Bronchial epithelial cell (primary cell): ENCODE measurements around the gene TRAPPC3. TPM values are rescaled to one million over a fixed set of nuclear protein-coding genes. Genes with fewer than 3 reads are reported as not detected.
"Not testable (repeated sequence)": the region's sequence is repeated elsewhere in the genome, so short reads cannot be mapped to it uniquely, and the experiment has no call there.

Experiments used
- DNase-seq: peaks from one replicate; pipeline ENCODE4 v3.0.0-alpha.2; 2010; ENCODE audit warnings: low read depth
- FAIRE-seq: peaks from 2 replicates; lab custom pipeline; 2011; peaks lifted over from hg19 to GRCh38; lab: Jason Lieb, UNC
- H3K27me3 ChIP-seq: 2 replicates; pipeline ENCODE4 v1.5.1; 2011; ENCODE audit warnings: low read length; ENCODE audit not compliant: control insufficient read depth, insufficient read depth
- H3K36me3 ChIP-seq: 2 replicates; pipeline ENCODE4 v1.5.1; 2011; ENCODE audit warnings: low read length; ENCODE audit not compliant: control insufficient read depth, insufficient read depth
- H3K4me3 ChIP-seq: 2 replicates; pipeline ENCODE4 v1.5.1; 2011; ENCODE audit warnings: mild to moderate bottlenecking, low read depth, low read length, control low read depth
- total RNA-seq: library from RNA; depleted of rRNA; stranded (reverse); fragments of >200 nt; gene quantifications from 2 replicates; pipeline ENCODE4 v1.2.1, GENCODE V29; 2014
- TF ChIP-seq, protein P1 (sequence below): IDR thresholded peaks from 2 replicates; pipeline ENCODE4 v1.5.1; 2011; ENCODE audit warnings: mild to moderate bottlenecking, moderate library complexity, low read length, control low read depth, inconsistent platforms; ENCODE audit not compliant: insufficient read depth, severe bottlenecking

The TRAPPC3 gene
- total RNA-seq, 1 donor from 2014 or later = 105 TPM

DNA sequence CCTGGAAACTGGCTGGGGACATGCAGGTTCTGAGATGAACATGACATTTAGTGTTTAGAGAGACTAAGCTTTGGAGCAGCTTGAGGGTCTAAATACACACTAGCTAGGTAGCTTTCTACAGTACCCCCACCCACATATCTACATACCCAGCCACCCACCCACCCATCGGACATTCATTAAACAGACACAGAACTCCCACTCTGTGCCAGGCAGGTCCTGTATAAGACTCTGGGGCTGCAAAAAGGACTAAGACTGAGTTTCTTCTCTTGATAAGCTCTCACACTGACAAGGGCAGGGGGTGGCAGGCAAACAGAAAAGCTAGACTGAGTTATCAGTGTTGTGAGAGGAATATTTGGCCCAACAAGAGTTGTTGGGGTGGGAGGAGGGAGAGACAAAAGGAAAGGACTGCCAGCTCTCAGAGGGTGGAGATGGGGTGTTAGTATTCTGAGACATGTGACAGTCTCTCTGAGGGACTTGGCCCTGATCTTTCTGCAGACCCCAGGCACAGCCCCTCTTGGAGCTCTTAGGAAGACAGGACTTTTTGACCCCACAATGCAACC lies 13.5 kb upstream of the TRAPPC3 start:
- DNase-seq = no peak
- H3K4me3 ChIP-seq = no peak overlapping the region
- no peak for FAIRE-seq
- H3K36me3 ChIP-seq = peaks cover 8% of the 10 kb centered on the region
- TF ChIP-seq, protein P1, sequence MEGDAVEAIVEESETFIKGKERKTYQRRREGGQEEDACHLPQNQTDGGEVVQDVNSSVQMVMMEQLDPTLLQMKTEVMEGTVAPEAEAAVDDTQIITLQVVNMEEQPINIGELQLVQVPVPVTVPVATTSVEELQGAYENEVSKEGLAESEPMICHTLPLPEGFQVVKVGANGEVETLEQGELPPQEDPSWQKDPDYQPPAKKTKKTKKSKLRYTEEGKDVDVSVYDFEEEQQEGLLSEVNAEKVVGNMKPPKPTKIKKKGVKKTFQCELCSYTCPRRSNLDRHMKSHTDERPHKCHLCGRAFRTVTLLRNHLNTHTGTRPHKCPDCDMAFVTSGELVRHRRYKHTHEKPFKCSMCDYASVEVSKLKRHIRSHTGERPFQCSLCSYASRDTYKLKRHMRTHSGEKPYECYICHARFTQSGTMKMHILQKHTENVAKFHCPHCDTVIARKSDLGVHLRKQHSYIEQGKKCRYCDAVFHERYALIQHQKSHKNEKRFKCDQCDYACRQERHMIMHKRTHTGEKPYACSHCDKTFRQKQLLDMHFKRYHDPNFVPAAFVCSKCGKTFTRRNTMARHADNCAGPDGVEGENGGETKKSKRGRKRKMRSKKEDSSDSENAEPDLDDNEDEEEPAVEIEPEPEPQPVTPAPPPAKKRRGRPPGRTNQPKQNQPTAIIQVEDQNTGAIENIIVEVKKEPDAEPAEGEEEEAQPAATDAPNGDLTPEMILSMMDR = no peak
- H3K27me3 ChIP-seq = no peaks in the 10 kb centered on the region

DNA sequence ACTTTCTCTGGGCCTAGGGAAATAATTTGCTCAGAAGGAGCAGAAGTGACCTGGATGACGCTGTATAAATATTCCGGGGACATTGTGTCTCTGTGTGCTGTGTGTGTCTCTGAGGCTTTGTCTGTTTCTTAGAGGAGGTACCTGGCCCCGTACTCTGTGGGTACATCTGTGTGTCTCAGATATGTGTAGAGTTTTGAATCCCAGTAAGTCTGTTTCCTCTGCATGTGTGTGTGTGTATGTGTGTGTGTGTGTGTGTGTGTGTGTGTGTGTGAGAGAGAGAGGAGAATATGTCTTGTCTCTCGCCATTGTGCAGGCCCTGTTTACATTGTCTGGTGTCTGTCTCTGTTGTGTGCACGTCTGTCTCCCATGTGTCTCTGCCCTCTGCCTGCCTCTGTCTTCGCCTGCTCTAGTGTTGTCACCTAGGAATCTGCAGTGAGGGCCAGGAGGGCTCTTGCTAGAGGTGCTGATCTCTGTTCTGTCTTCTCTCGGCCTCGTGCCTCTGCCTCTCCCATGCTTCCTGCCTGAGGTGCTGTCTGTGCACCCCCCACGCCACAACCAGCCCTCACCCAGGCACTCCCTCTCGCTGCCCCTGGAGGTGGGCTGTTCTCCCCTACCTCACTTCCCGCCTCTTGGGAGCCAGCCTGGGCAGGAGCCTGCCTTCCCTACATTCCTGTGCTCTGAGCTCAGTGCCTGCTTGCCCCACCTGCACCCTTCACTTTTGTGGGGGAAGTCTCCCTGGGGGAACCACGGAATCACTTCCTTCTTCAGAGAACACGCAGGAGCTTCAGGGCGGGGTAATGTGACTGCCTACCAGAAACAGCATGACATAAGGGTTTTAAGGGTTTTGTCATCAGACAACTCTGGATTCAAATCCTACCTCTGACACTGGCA lies 12.6 kb upstream of the TRAPPC3 start:
- FAIRE-seq = no peak
- peak overlapping the region; percentile 6 for H3K4me3 ChIP-seq
- DNase-seq = peak; percentile 98
- H3K36me3 ChIP-seq = peaks cover 4% of the 10 kb centered on the region
- TF ChIP-seq, protein P1 = no peak
- H3K27me3 ChIP-seq = no peaks in the 10 kb centered on the region

GRCh38 chr1:36160949-36161485 lies 11.7 kb upstream of the TRAPPC3 start:
- DNase-seq = peak; percentile 50
- Histone ChIP-seq H3K4me3 (peak overlapping the region; percentile 5), H3K36me3 (peaks cover 4% of the 10 kb centered on the region), H3K27me3 (no peaks in the 10 kb centered on the region)
- FAIRE-seq = no peak
- TF ChIP-seq, protein P1 = peak; percentile 22

- H3K27me3 ChIP-seq = no peaks in the 10 kb centered on the region
- peak overlapping the region; percentile 5 for H3K4me3 ChIP-seq
- TF ChIP-seq, protein P1 = no peak
- DNase-seq = no peak
- no peak for FAIRE-seq
- H3K36me3 ChIP-seq = peaks cover 3% of the 10 kb centered on the region
Observed at GRCh38 chr1:36160388-36160948, 11.2 kb upstream of the TRAPPC3 start.

DNA sequence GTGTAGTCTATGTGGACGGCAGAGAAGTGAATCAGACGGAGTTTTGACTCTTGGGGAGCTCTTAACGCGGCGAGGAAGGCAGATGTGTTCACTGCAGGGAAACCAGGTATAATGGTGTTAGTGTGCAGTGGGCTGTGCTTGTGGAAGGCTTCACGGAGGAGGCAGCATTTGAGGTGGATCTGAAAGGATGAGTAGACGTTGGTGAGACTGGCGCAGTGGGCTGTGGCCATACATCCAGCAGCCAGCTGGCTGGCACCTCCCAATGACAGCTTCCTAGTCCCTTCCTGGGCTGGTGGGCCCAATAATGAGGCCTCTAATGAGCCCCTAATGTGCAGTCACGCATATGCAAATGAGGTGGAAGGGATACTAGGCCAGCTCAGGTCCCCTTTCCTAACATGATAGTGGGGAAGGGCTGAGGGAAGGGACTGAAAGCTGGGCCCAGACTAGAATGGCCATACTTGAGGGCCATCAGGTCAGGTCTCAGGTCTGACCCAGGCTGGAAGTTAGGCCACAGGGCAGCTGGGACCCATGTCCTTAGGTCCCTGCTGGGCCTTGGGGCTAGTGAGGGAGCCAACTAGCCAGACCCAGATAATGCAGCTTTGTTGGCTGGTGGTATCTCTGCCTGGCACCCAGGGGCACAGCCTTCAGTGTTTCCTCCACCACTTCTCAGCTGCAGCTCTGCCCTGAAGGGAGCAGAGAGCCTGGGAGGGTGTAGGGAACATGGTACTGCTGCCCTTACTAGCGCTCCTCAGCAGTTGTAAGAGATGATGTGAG lies 10.5 kb upstream of the TRAPPC3 start:
- DNase-seq (no peak), FAIRE-seq (no peak)
- Histone ChIP-seq H3K36me3 (peaks cover 3% of the 10 kb centered on the region), H3K27me3 (no peaks in the 10 kb centered on the region), H3K4me3 (no peak overlapping the region)
- TF ChIP-seq, protein P1 = no peak

- not testable (repeated sequence) for H3K36me3 ChIP-seq, H3K27me3 ChIP-seq, DNase-seq, H3K4me3 ChIP-seq, FAIRE-seq
Observed at GRCh38 chr1:36158827-36159252, 9.6 kb upstream of the TRAPPC3 start.
